HepG2 (cell line): ENCODE data around the gene TMEM200B. TPM values are rescaled to one million over a fixed set of nuclear protein-coding genes. Genes with fewer than 3 reads are reported as not detected.
A peak's percentile ranks its signal among the peaks of the same experiment; 100 is the strongest.
"Not testable (repeated sequence)": the region's sequence is repeated elsewhere in the genome, so short reads cannot be mapped to it uniquely, and the experiment has no call there.

Source experiments
- ATAC-seq: fragments of 200-7000 bp; cut with Tn5 transposase; 3 replicates; pipeline ENCODE4 v1.9.1; 2020; ENCODE audit warnings: mild to moderate bottlenecking, moderate library complexity
- BruUV-seq: library from RNA; stranded (reverse); fragments of 400-500 nt; replicated peaks from 2 replicates; lab custom pipeline; 2021; lab: Mats Ljungman, UMichigan
- CTCF ChIA-PET: fragments of 300-600 bp; formaldehyde crosslinking; extraction: SDS; loops from one replicate; lab custom pipeline; 2021; ENCODE audit warnings: low total read pairs, inconsistent platforms, low intra/inter-chr PET ratio; lab: Yijun Ruan, JAX
- POLR2A ChIA-PET: fragments of 350-600 bp; sonication (Branson Sonifier 250); formaldehyde crosslinking; loops from one replicate; lab custom pipeline; 2020; ENCODE audit warnings: antibody characterized with exemption, inconsistent platforms; lab: Yijun Ruan, JAX
- DNase-seq: peaks from one replicate; pipeline ENCODE4 v3.0.0-alpha.2; 2015; ENCODE audit warnings: low spot score
- FAIRE-seq: peaks from 3 replicates; lab custom pipeline; 2011; peaks lifted over from hg19 to GRCh38; lab: Jason Lieb, UNC
- H2AFZ ChIP-seq: one replicate; pipeline ENCODE4 v1.6.1; 2011; ENCODE audit warnings: low read length, inconsistent platforms
- H3K27ac ChIP-seq: fragments of 300-600 bp; 3 replicates; pipeline ENCODE4 v1.8.0; 2011; ENCODE audit warnings: mixed run types, mild to moderate bottlenecking, mixed read lengths, low read length, inconsistent platforms; ENCODE audit not compliant: insufficient read depth; ENCODE audit errors: extremely low read length
- H3K27me3 ChIP-seq, 2 experiments: fragments of 200-600 bp in 1 of 2; 2 replicates in 1 of 2; 3 replicates in 1 of 2; pipeline versions ENCODE4 v1.6.0 to v1.8.0; 2011; ENCODE audit warnings: low read length in 2 of 2, mild to moderate bottlenecking in 2 of 2, moderate library complexity in 2 of 2, inconsistent platforms in 1 of 2; ENCODE audit not compliant: insufficient read depth in 2 of 2, control insufficient read depth in 1 of 2
- H3K36me3 ChIP-seq, 2 experiments: fragments of 200-600 bp in 1 of 2; replicated peaks in 1 of 2; 2 replicates in 1 of 2; 3 replicates in 1 of 2; pipeline versions ENCODE4 v1.5.1 to v1.8.0; 2011; ENCODE audit warnings: low read length in 2 of 2, inconsistent platforms in 1 of 2; ENCODE audit not compliant: insufficient read depth in 2 of 2, control insufficient read depth in 1 of 2
- H3K4me1 ChIP-seq: 2 replicates; pipeline ENCODE4 v1.5.1; 2012; ENCODE audit warnings: low read length, inconsistent platforms; ENCODE audit not compliant: insufficient read depth
- H3K4me2 ChIP-seq: 2 replicates; pipeline ENCODE4 v1.6.0; 2011; ENCODE audit warnings: low read depth, low read length, inconsistent platforms
- H3K4me3 ChIP-seq, 3 experiments: fragments of 200-600 bp in 1 of 3; sonication (generic), shearing (Covaris generic) in 1 of 3; replicated peaks in 1 of 3; 2 replicates each; pipeline ENCODE4 v1.5.1; 2011 to 2016; ENCODE audit warnings: low read length in 3 of 3, inconsistent platforms in 2 of 3, low read depth in 2 of 3, mild to moderate bottlenecking in 2 of 3, control low read depth in 1 of 3, mixed read lengths in 1 of 3; ENCODE audit not compliant: insufficient read depth in 1 of 3
- H3K79me2 ChIP-seq: one replicate; pipeline ENCODE4 v1.6.1; 2011; ENCODE audit warnings: low read length, inconsistent platforms; ENCODE audit not compliant: insufficient read depth
- H3K9ac ChIP-seq: 2 replicates; pipeline ENCODE4 v1.6.0; 2011; ENCODE audit warnings: mild to moderate bottlenecking, low read depth, low read length, inconsistent platforms; ENCODE audit not compliant: insufficient read depth
- H3K9me3 ChIP-seq: 2 replicates; pipeline ENCODE4 v1.5.1; 2012; ENCODE audit warnings: mild to moderate bottlenecking, low read length
- H4K20me1 ChIP-seq: 2 replicates; pipeline ENCODE4 v1.6.0; 2011; ENCODE audit warnings: inconsistent platforms, mild to moderate bottlenecking, low read length, moderate library complexity; ENCODE audit not compliant: insufficient read depth
- CENPBD1 ChIP-seq: sonication (generic); formaldehyde crosslinking; IDR thresholded peaks from 2 replicates; pipeline ENCODE4 v1.8.0; 2022; ENCODE audit warnings: missing genetic modification reagents, low read depth, mild to moderate bottlenecking, borderline replicate concordance
- FOXK1 ChIP-seq: sonication (generic); formaldehyde crosslinking; IDR thresholded peaks from 2 replicates; pipeline ENCODE4 v1.4.0; 2020; ENCODE audit warnings: low read depth, missing genetic modification reagents, borderline replicate concordance
- FOXK2 ChIP-seq: fragments of 450-650 bp; IDR thresholded peaks from 2 replicates; pipeline ENCODE4 v1.6.1; 2016
- HIC2 ChIP-seq: sonication (generic); formaldehyde crosslinking; IDR thresholded peaks from 2 replicates; pipeline ENCODE4 v1.9.0; 2022; ENCODE audit warnings: low read depth, missing genetic modification reagents
- NBN ChIP-seq: fragments of 450-650 bp; conservative IDR thresholded peaks from 2 replicates; pipeline ENCODE4 v1.6.1; 2017
- NFYC ChIP-seq: IDR thresholded peaks from 2 replicates; pipeline ENCODE4 v1.6.1; 2016; ENCODE audit warnings: missing genetic modification reagents, missing compliant biosample characterization
- RBM22 ChIP-seq: fragments of 200-400 bp; formaldehyde crosslinking; optimal IDR thresholded peaks from 2 replicates; pipeline ENCODE3; 2017; ENCODE audit warnings: mild to moderate bottlenecking, low read length, moderate library complexity
- TCF7 ChIP-seq: sonication (generic); IDR thresholded peaks from 2 replicates; pipeline ENCODE4 v1.6.1; 2016; ENCODE audit warnings: antibody characterized with exemption, low read depth
- TFAP4 ChIP-seq: sonication (generic); IDR thresholded peaks from 2 replicates; pipeline ENCODE4 v1.6.1; 2016; ENCODE audit warnings: low read depth, borderline replicate concordance
- TRIM24 ChIP-seq: sonication (generic); formaldehyde crosslinking; IDR thresholded peaks from 2 replicates; pipeline ENCODE4 v1.8.0; 2022; ENCODE audit warnings: mild to moderate bottlenecking, missing genetic modification reagents
- ZNF232 ChIP-seq: sonication (generic); formaldehyde crosslinking; IDR thresholded peaks from 2 replicates; pipeline ENCODE4 v1.4.0; 2020; ENCODE audit warnings: missing genetic modification reagents, borderline replicate concordance
- ZNF564 ChIP-seq: sonication (generic); formaldehyde crosslinking; IDR thresholded peaks from 2 replicates; pipeline ENCODE4 v1.8.1; 2023; ENCODE audit warnings: mild to moderate bottlenecking, missing genetic modification reagents
- ZNF737 ChIP-seq: sonication (generic); formaldehyde crosslinking; IDR thresholded peaks from 2 replicates; pipeline ENCODE4 v1.5.0; 2020; ENCODE audit warnings: missing genetic modification reagents, mild to moderate bottlenecking, borderline replicate concordance
- ZSCAN22 ChIP-seq: sonication (generic); formaldehyde crosslinking; IDR thresholded peaks from 2 replicates; pipeline ENCODE4 v1.4.0; 2020; ENCODE audit warnings: mild to moderate bottlenecking, missing genetic modification reagents
- WGBS: methylation state at CpG from one replicate; pipeline ENCODE4 v1.1.6; 2017; ENCODE audit warnings: low lambda C conversion rate; 5-methylcytosine and 5-hydroxymethylcytosine counted together
- in situ Hi-C: cut with HindIII; loops from 2 replicates; pipeline ENCODE4 v1.10.0; 2017; ENCODE audit warnings: low pct_unique_long_range_greater_than_20kb; ENCODE audit not compliant: extremely low pct_ligation_motif_present
- intact Hi-C: fragments of 100-400 bp; cut with micrococcal nuclease; formaldehyde crosslinking; loops from one replicate; pipeline ENCODE4 v1.10.0; 2022; ENCODE audit not compliant: unreplicated experiment
- polyA plus RNA-seq, 8 experiments: library from polyadenylated mRNA; depleted of rRNA in 3 of 8; stranded (reverse) in 7 of 8; unstranded in 1 of 8; fragments of >200 nt; fragmentation: Illumina TruSeq in 4 of 8; extraction: Trizol in 4 of 8; gene quantifications; 2 replicates each; pipeline versions ENCODE4 v1.2.1 to v1.2.3, GENCODE V29; 2011 to 2016; ENCODE audit warnings: low read depth in 4 of 8, missing spikeins in 1 of 8, mixed read lengths in 1 of 8; ENCODE audit not compliant: insufficient read depth in 1 of 8
- total RNA-seq, 5 experiments: library from RNA; depleted of rRNA; stranded (reverse); fragments of >200 nt; fragmentation: Illumina TruSeq; extraction: Trizol; gene quantifications; 2 replicates each; pipeline ENCODE4 v1.2.3, GENCODE V29; 2016; ENCODE audit warnings: low read depth in 1 of 5

Gene TMEM200B
- total and polyA plus RNA-seq, 2 of the 13 experiments (the other 11 are each of a cell fraction or from before 2014, with no cell fraction given) = 1.1 to 1.4 TPM

GRCh38 chr1:29131056-29131455, 7.4 kb upstream of the TMEM200B start:
- WGBS = 100% methylated on average over 3 of the region's 29 CpGs
- H3K4me1 ChIP-seq = peaks cover 21% of the 10 kb centered on the region
- H3K4me2 ChIP-seq, CTCF ChIA-PET, H3K27ac ChIP-seq, H3K9ac ChIP-seq, H3K36me3 ChIP-seq, H3K27me3 ChIP-seq, H3K4me3 ChIP-seq, H3K79me2 ChIP-seq, H2AFZ ChIP-seq, FAIRE-seq, ATAC-seq, H4K20me1 ChIP-seq, BruUV-seq, POLR2A ChIA-PET, H3K9me3 ChIP-seq: not testable (repeated sequence)
- peak; percentile 23; the same call in 1 of the 2 replicates for TF ChIP-seq NFYC (CRISPR knock-in tag)
- TF ChIP-seq, all 625 proteins: peak for 1; not testable (repeated sequence) for 624
- DNase-seq, in situ Hi-C loops, intact Hi-C loops: not testable (repeated sequence)

- ATAC-seq = no peak
- Histone ChIP-seq H3K9me3 (no peaks in the 10 kb centered on the region), H3K79me2 (no peaks in the 10 kb centered on the region), H3K4me1 (peaks cover 22% of the 10 kb centered on the region), H3K4me3 (no peak overlapping the region), H4K20me1 (no peaks in the 10 kb centered on the region), H2AFZ (no peak overlapping the region), H3K4me2 (no peak overlapping the region), H3K27ac (no peak overlapping the region), H3K9ac (no peak overlapping the region), H3K27me3 (peaks cover 2 to 11% of the 10 kb centered on the region in 2 experiments; a peak in 2 of 5 replicates), H3K36me3 (no peaks in the 10 kb centered on the region)
- FAIRE-seq = no peak
- CTCF ChIA-PET = no interaction called here
- WGBS = 59% methylated on average over 4 of the region's 5 CpGs
- in situ Hi-C loops = loop anchor here (10.0 kb wide), 1 partner anchor 245 kb away; no protein-coding TSS in a partner anchor
- no TSS peak for BruUV-seq
- TF ChIP-seq RBM22 = no peak
- TF ChIP-seq TRIM24 (CRISPR knock-in tag) = no peak
- TF ChIP-seq CENPBD1 (CRISPR knock-in tag) = no peak
- no peak for TF ChIP-seq ZNF737
- TF ChIP-seq TFAP4 = no peak
- TF ChIP-seq ZNF564 (CRISPR knock-in tag) = no peak
- TF ChIP-seq TCF7 = no peak
- no peak for TF ChIP-seq ZSCAN22 (CRISPR knock-in tag)
- TF ChIP-seq HIC2 = no peak
- no peak for TF ChIP-seq FOXK2
- no peak for TF ChIP-seq NBN
- TF ChIP-seq ZNF232 (CRISPR knock-in tag) = no peak
- no peak for TF ChIP-seq FOXK1 (CRISPR knock-in tag)
- DNase-seq = no peak
- intact Hi-C loops = loop anchor here (10.0 kb wide), 1 partner anchor 245 kb away; no protein-coding TSS in a partner anchor
- POLR2A ChIA-PET = no interaction called here
Observed at GRCh38 chr1:29129916-29130315, 6.2 kb upstream of the TMEM200B start.
